Ovary (tissue), 3 donors: ENCODE results near the gene COPS4.

Experiments
- CTCF ChIP-seq, 3 donors: fragments of 450-650 bp in 2 of 3; fragments of 200-600 bp in 1 of 3; IDR thresholded peaks; one replicate each; pipeline versions ENCODE4 v1.5.1 to v1.8.0; 2016 to 2022; ENCODE audit warnings: antibody characterized with exemption in 3 of 3, mild to moderate bottlenecking in 1 of 3
- EP300 ChIP-seq: sonication (generic); formaldehyde crosslinking; IDR thresholded peaks from one replicate; pipeline ENCODE4 v1.6.1; 2017; ENCODE audit warnings: antibody characterized with exemption
- POLR2A ChIP-seq: fragments of 450-650 bp; IDR thresholded peaks from one replicate; pipeline ENCODE4 v1.6.1; 2017; ENCODE audit warnings: antibody characterized with exemption, mild to moderate bottlenecking, moderate library complexity
- donor health status: DM: no; HTN: no; CAD: no.

- TF ChIP-seq CTCF (IDR thresholded peaks at IDR 0.05) (no peak), POLR2A (no peak), EP300 (no peak)
These were observed 70.0 kb downstream of the COPS4 start for GRCh38 chr4:83104991-83105390.
